GM23338 (cell line): Measurements from ENCODE around the gene SPACA7. TPM values are rescaled to one million over a fixed set of nuclear protein-coding genes. Genes with fewer than 3 reads are reported as not detected.

Source experiments
- ATAC-seq: fragments of 200-7000 bp; cut with Tn5 transposase; 3 replicates; pipeline ENCODE4 v1.9.1; 2020
- DNase-seq: peaks from one replicate; pipeline ENCODE4 v3.0.0-alpha.2; 2015; ENCODE audit warnings: low spot score
- H2AFZ ChIP-seq: fragments of 200-600 bp; sonication (generic); 2 replicates; pipeline ENCODE4 v1.8.0; 2016; ENCODE audit warnings: antibody characterized with exemption, mild to moderate bottlenecking, moderate library complexity
- H3F3A ChIP-seq: fragments of 200-600 bp; sonication (generic); replicated peaks from 2 replicates; pipeline ENCODE4 v1.8.0; 2017; ENCODE audit warnings: antibody characterized with exemption, mixed run types, low read depth
- H3K27ac ChIP-seq: fragments of 200-600 bp; sonication (generic); 2 replicates; pipeline ENCODE4 v1.6.1; 2016; ENCODE audit warnings: low read depth
- H3K27me3 ChIP-seq: fragments of 200-600 bp; sonication (generic); 2 replicates; pipeline ENCODE4 v1.8.0; 2016; ENCODE audit warnings: mild to moderate bottlenecking, mixed run types, moderate library complexity; ENCODE audit not compliant: insufficient read depth
- H3K36me3 ChIP-seq: fragments of 200-600 bp; sonication (generic); 2 replicates; pipeline ENCODE4 v1.8.0; 2016; ENCODE audit warnings: mild to moderate bottlenecking; ENCODE audit not compliant: insufficient read depth
- H3K4me1 ChIP-seq: fragments of 200-600 bp; sonication (generic); 2 replicates; pipeline ENCODE4 v1.8.0; 2016; ENCODE audit warnings: mild to moderate bottlenecking, moderate library complexity; ENCODE audit not compliant: insufficient read depth
- H3K4me2 ChIP-seq: fragments of 200-600 bp; sonication (generic); 2 replicates; pipeline ENCODE4 v1.7.1; 2017; ENCODE audit warnings: mixed run types
- H3K4me3 ChIP-seq: fragments of 200-600 bp; sonication (generic); 2 replicates; pipeline ENCODE4 v1.6.1; 2016; ENCODE audit warnings: mixed run types
- H3K79me2 ChIP-seq: fragments of 200-600 bp; sonication (generic); replicated peaks from 2 replicates; pipeline ENCODE4 v1.8.0; 2017; ENCODE audit warnings: mild to moderate bottlenecking; ENCODE audit not compliant: insufficient read depth
- H3K9me2 ChIP-seq: fragments of 200-600 bp; sonication (generic); 2 replicates; pipeline ENCODE4 v1.8.0; 2017; ENCODE audit not compliant: insufficient read depth
- H4K20me1 ChIP-seq: fragments of 200-600 bp; sonication (generic); replicated peaks from 2 replicates; pipeline ENCODE4 v1.8.0; 2017; ENCODE audit warnings: mild to moderate bottlenecking; ENCODE audit not compliant: insufficient read depth
- H3K27ac Mint-ChIP-seq: 2 replicates; pipeline ENCODE4 v1.8.0; 2020; ENCODE audit warnings: inconsistent platforms, mild to moderate bottlenecking, moderate library complexity, mixed read lengths
- H3K27me3 Mint-ChIP-seq: 3 replicates; pipeline ENCODE4 v1.8.0; 2022; ENCODE audit warnings: low read depth, mild to moderate bottlenecking, moderate library complexity, mixed read lengths, inconsistent platforms; ENCODE audit not compliant: insufficient read depth, poor library complexity
- H3K36me3 Mint-ChIP-seq: 3 replicates; pipeline ENCODE4 v1.8.0; 2021; ENCODE audit warnings: low read depth, mild to moderate bottlenecking, inconsistent platforms, moderate library complexity, mixed read lengths
- H3K4me1 Mint-ChIP-seq: 3 replicates; pipeline ENCODE4 v1.8.0; 2020; ENCODE audit warnings: mild to moderate bottlenecking, inconsistent platforms, mixed read lengths
- H3K4me3 Mint-ChIP-seq: 3 replicates; pipeline ENCODE4 v1.8.0; 2021; ENCODE audit warnings: moderate library complexity, mild to moderate bottlenecking, inconsistent platforms, mixed read lengths
- H3K9me3 Mint-ChIP-seq: 3 replicates; pipeline ENCODE4 v1.8.0; 2020; ENCODE audit warnings: moderate library complexity, mild to moderate bottlenecking, inconsistent platforms, mixed read lengths
- CREB1 ChIP-seq: fragments of 250-450 bp; sonication (Bioruptor Pico); IDR thresholded peaks from 2 replicates; pipeline ENCODE4 v1.5.0; 2020; ENCODE audit warnings: low read depth, mild to moderate bottlenecking, moderate library complexity
- CTCF ChIP-seq, 2 experiments: fragments of 200-600 bp in 1 of 2; sonication (generic) in 1 of 2; conservative IDR thresholded peaks; 2 replicates each; pipeline versions ENCODE4 v1.5.1 to v1.6.1; 2016 to 2017; ENCODE audit warnings: antibody characterized with exemption in 2 of 2, low read depth in 2 of 2, mild to moderate bottlenecking in 2 of 2, moderate library complexity in 1 of 2
- ETS1 ChIP-seq: IDR thresholded peaks from 2 replicates; pipeline ENCODE4 v1.6.1; 2016; ENCODE audit warnings: antibody characterized with exemption
- EZH2 ChIP-seq: fragments of 200-600 bp; sonication (generic); IDR thresholded peaks from one replicate; pipeline ENCODE4 v1.8.0; 2017; ENCODE audit warnings: antibody characterized with exemption, mild to moderate bottlenecking, low read depth; ENCODE audit not compliant: unreplicated experiment
- EZH2phosphoT487 ChIP-seq: fragments of 200-600 bp; sonication (generic); IDR thresholded peaks from one replicate; pipeline ENCODE4 v1.8.1; 2018; ENCODE audit warnings: antibody characterized with exemption; ENCODE audit not compliant: unreplicated experiment
- JUNB ChIP-seq: IDR thresholded peaks from one replicate; pipeline ENCODE4 v1.6.1; 2016; ENCODE audit warnings: antibody characterized with exemption; ENCODE audit not compliant: unreplicated experiment
- NANOG ChIP-seq: IDR thresholded peaks from 2 replicates; pipeline ENCODE4 v1.6.1; 2016; ENCODE audit warnings: antibody characterized with exemption, borderline replicate concordance
- POLR2AphosphoS5 ChIP-seq: IDR thresholded peaks from 2 replicates; pipeline ENCODE4 v1.6.1; 2016; ENCODE audit warnings: antibody characterized with exemption, low read depth
- STAT1 ChIP-seq: IDR thresholded peaks from one replicate; pipeline ENCODE4 v1.6.1; 2016; ENCODE audit warnings: antibody characterized with exemption; ENCODE audit not compliant: unreplicated experiment
- ZNF114 ChIP-seq: fragments of 250-450 bp; sonication (Bioruptor Pico); IDR thresholded peaks from 2 replicates; pipeline ENCODE4 v1.5.0; 2020; ENCODE audit warnings: mild to moderate bottlenecking, moderate library complexity
- ZNF331 ChIP-seq: fragments of 250-450 bp; sonication (Bioruptor Pico); IDR thresholded peaks from 2 replicates; pipeline ENCODE4 v1.5.0; 2020; ENCODE audit warnings: low read depth, mild to moderate bottlenecking, moderate library complexity
- polyA plus RNA-seq: library from polyadenylated mRNA; unstranded; fragments of >200 nt; fragmentation: Nextera tagmentation; extraction: Ambion mirVana; gene quantifications from 2 replicates; pipeline ENCODE4 v1.2.1, GENCODE V29; 2016
- total RNA-seq: library from RNA; depleted of rRNA; stranded (reverse); fragments of >200 nt; shearing (Covaris generic); gene quantifications from 2 replicates; pipeline ENCODE4 v1.2.3, GENCODE V29; 2014
- TF ChIP-seq, protein P1 (sequence below): fragments of 250-450 bp; sonication (Bioruptor Pico); IDR thresholded peaks from 2 replicates; pipeline ENCODE4 v1.5.0; 2020; ENCODE audit warnings: mild to moderate bottlenecking, moderate library complexity
- TF ChIP-seq, protein P2 (sequence below): IDR thresholded peaks from one replicate; pipeline ENCODE4 v1.6.1; 2018; ENCODE audit warnings: antibody characterized with exemption; ENCODE audit not compliant: unreplicated experiment

SPACA7 gene
- total and polyA plus RNA-seq, 2 experiments from 2014 or later, result not detected

DNA sequence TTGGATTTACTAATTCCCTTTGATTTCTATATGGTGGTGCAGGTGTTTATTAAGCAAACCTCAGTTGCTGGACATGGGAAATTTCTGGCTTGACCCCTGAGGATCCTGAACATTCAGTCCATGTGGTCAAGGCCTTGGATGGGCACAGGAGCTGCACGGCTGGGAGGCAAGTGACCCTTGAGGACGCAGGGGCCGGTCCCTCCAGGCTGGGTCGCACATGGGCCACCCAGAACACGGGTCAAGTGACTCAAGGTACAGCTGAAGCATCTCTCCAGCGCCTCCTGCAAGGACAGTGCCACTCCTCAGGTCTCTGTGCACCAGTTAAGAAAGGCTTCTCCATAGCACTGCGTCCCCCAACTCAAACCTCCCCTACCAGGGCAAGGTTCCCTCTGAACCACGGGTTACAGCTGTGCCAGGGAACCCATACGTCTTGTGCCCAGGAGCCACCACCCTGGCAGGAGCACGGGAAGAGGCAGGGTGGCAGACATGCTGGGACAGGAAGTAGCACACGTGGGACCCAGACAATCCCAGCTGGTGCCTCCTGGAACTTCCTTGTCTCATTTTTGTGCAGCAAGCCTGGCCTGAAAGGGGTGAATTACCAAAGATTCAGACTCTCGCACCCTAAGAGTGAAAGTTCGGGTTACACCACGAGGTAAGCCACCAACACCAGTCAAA, 93.1 kb downstream of the SPACA7 start:
- Histone ChIP-seq H3K9me2 (no peaks in the 10 kb centered on the region), H3K27me3 (no peaks in the 10 kb centered on the region), H3K4me2 (no peak overlapping the region), H2AFZ (no peak overlapping the region), H4K20me1 (no peaks in the 10 kb centered on the region), H3K79me2 (no peaks in the 10 kb centered on the region), H3K27ac (no peak overlapping the region), H3F3A (no peaks in the 10 kb centered on the region), H3K4me1 (no peaks in the 10 kb centered on the region), H3K36me3 (no peaks in the 10 kb centered on the region), H3K4me3 (no peak overlapping the region)
- Mint-ChIP-seq H3K4me1 (no peaks in the 10 kb centered on the region; the same call in 2 of the 3 replicates), H3K27me3 (peaks cover 1% of the 10 kb centered on the region), H3K4me3 (no peak overlapping the region), H3K9me3 (no peaks in the 10 kb centered on the region), H3K36me3 (no peaks in the 10 kb centered on the region), H3K27ac (no peak overlapping the region)
- TF ChIP-seq, protein P1, sequence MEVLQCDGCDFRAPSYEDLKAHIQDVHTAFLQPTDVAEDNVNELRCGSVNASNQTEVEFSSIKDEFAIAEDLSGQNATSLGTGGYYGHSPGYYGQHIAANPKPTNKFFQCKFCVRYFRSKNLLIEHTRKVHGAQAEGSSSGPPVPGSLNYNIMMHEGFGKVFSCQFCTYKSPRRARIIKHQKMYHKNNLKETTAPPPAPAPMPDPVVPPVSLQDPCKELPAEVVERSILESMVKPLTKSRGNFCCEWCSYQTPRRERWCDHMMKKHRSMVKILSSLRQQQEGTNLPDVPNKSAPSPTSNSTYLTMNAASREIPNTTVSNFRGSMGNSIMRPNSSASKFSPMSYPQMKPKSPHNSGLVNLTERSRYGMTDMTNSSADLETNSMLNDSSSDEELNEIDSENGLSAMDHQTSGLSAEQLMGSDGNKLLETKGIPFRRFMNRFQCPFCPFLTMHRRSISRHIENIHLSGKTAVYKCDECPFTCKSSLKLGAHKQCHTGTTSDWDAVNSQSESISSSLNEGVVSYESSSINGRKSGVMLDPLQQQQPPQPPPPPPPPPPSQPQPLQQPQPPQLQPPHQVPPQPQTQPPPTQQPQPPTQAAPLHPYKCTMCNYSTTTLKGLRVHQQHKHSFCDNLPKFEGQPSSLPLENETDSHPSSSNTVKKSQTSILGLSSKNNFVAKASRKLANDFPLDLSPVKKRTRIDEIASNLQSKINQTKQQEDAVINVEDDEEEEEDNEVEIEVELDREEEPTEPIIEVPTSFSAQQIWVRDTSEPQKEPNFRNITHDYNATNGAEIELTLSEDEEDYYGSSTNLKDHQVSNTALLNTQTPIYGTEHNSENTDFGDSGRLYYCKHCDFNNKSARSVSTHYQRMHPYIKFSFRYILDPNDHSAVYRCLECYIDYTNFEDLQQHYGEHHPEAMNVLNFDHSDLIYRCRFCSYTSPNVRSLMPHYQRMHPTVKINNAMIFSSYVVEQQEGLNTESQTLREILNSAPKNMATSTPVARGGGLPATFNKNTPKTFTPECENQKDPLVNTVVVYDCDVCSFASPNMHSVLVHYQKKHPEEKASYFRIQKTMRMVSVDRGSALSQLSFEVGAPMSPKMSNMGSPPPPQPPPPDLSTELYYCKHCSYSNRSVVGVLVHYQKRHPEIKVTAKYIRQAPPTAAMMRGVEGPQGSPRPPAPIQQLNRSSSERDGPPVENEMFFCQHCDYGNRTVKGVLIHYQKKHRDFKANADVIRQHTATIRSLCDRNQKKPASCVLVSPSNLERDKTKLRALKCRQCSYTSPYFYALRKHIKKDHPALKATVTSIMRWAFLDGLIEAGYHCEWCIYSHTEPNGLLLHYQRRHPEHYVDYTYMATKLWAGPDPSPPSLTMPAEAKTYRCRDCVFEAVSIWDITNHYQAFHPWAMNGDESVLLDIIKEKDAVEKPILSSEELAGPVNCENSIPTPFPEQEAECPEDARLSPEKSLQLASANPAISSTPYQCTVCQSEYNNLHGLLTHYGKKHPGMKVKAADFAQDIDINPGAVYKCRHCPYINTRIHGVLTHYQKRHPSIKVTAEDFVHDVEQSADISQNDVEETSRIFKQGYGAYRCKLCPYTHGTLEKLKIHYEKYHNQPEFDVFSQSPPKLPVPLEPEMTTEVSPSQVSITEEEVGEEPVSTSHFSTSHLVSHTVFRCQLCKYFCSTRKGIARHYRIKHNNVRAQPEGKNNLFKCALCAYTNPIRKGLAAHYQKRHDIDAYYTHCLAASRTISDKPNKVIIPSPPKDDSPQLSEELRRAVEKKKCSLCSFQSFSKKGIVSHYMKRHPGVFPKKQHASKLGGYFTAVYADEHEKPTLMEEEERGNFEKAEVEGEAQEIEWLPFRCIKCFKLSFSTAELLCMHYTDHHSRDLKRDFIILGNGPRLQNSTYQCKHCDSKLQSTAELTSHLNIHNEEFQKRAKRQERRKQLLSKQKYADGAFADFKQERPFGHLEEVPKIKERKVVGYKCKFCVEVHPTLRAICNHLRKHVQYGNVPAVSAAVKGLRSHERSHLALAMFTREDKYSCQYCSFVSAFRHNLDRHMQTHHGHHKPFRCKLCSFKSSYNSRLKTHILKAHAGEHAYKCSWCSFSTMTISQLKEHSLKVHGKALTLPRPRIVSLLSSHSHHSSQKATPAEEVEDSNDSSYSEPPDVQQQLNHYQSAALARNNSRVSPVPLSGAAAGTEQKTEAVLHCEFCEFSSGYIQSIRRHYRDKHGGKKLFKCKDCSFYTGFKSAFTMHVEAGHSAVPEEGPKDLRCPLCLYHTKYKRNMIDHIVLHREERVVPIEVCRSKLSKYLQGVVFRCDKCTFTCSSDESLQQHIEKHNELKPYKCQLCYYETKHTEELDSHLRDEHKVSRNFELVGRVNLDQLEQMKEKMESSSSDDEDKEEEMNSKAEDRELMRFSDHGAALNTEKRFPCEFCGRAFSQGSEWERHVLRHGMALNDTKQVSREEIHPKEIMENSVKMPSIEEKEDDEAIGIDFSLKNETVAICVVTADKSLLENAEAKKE (CRISPR knock-in tag), result no peak
- TF ChIP-seq POLR2AphosphoS5 (no peak), ZNF331 (CRISPR knock-in tag) (no peak), EZH2 (no peak), STAT1 (no peak), ZNF114 (CRISPR knock-in tag) (no peak), NANOG (no peak), EZH2phosphoT487 (no peak), JUNB (no peak), CREB1 (CRISPR knock-in tag) (no peak), ETS1 (no peak), CTCF (conservative IDR thresholded peaks at IDR 0.05; ENCODE audit: low read depth in 2 of 2) (no peak)
- TF ChIP-seq, protein P2, sequence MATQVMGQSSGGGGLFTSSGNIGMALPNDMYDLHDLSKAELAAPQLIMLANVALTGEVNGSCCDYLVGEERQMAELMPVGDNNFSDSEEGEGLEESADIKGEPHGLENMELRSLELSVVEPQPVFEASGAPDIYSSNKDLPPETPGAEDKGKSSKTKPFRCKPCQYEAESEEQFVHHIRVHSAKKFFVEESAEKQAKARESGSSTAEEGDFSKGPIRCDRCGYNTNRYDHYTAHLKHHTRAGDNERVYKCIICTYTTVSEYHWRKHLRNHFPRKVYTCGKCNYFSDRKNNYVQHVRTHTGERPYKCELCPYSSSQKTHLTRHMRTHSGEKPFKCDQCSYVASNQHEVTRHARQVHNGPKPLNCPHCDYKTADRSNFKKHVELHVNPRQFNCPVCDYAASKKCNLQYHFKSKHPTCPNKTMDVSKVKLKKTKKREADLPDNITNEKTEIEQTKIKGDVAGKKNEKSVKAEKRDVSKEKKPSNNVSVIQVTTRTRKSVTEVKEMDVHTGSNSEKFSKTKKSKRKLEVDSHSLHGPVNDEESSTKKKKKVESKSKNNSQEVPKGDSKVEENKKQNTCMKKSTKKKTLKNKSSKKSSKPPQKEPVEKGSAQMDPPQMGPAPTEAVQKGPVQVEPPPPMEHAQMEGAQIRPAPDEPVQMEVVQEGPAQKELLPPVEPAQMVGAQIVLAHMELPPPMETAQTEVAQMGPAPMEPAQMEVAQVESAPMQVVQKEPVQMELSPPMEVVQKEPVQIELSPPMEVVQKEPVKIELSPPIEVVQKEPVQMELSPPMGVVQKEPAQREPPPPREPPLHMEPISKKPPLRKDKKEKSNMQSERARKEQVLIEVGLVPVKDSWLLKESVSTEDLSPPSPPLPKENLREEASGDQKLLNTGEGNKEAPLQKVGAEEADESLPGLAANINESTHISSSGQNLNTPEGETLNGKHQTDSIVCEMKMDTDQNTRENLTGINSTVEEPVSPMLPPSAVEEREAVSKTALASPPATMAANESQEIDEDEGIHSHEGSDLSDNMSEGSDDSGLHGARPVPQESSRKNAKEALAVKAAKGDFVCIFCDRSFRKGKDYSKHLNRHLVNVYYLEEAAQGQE, result no peak
- ATAC-seq (no peak), DNase-seq (no peak)
